Liver (tissue), 3 donors: Measurements from ENCODE around the gene RAC2.

Experiments used
- EGR1 ChIP-seq, 2 donors: IDR thresholded peaks; 2 replicates each; pipeline ENCODE4 v1.6.1; 2016 to 2018; ENCODE audit warnings: antibody characterized with exemption in 2 of 2, low read depth in 2 of 2
- GABPA ChIP-seq, 2 donors: IDR thresholded peaks in 1 of 2; conservative IDR thresholded peaks in 1 of 2; 2 replicates each; pipeline ENCODE4 v1.6.1; 2016; ENCODE audit warnings: antibody characterized with exemption in 2 of 2, mild to moderate bottlenecking in 1 of 2, moderate library complexity in 1 of 2
- HNF4A ChIP-seq, 2 donors: conservative IDR thresholded peaks; 2 replicates each; pipeline ENCODE4 v1.6.1; 2016; ENCODE audit warnings: antibody characterized with exemption in 2 of 2, mild to moderate bottlenecking in 2 of 2
- JUND ChIP-seq, 2 donors: IDR thresholded peaks; 2 replicates each; pipeline ENCODE4 v1.6.1; 2016; ENCODE audit warnings: antibody characterized with exemption in 2 of 2
- NR2F2 ChIP-seq: IDR thresholded peaks from 2 replicates; pipeline ENCODE4 v1.6.1; 2016; ENCODE audit warnings: antibody characterized with exemption
- RAD21 ChIP-seq, 2 donors: IDR thresholded peaks; 2 replicates each; pipeline ENCODE4 v1.6.1; 2016; ENCODE audit warnings: antibody characterized with exemption in 2 of 2, mild to moderate bottlenecking in 2 of 2
- SP1 ChIP-seq: IDR thresholded peaks from 2 replicates; pipeline ENCODE4 v1.6.1; 2018; ENCODE audit warnings: antibody characterized with exemption, mild to moderate bottlenecking
- TAF1 ChIP-seq: conservative IDR thresholded peaks from 2 replicates; pipeline ENCODE4 v1.6.1; 2016; ENCODE audit warnings: antibody characterized with exemption, mild to moderate bottlenecking
- YY1 ChIP-seq: IDR thresholded peaks from 2 replicates; pipeline ENCODE4 v1.6.1; 2016; ENCODE audit warnings: antibody characterized with exemption, mild to moderate bottlenecking
- TF ChIP-seq, protein P1 (sequence below): fragments of 150-350 bp; IDR thresholded peaks from 2 replicates; pipeline ENCODE4 v1.5.1; 2017; ENCODE audit warnings: improper control_type of control experiment, low read depth, low read length; ENCODE audit not compliant: missing input control
- TF ChIP-seq, protein P2 (sequence below): IDR thresholded peaks from 2 replicates; pipeline ENCODE4 v1.6.1; 2016; ENCODE audit warnings: antibody characterized with exemption
- TF ChIP-seq, protein P3 (sequence below): IDR thresholded peaks from 2 replicates; pipeline ENCODE4 v1.6.1; 2016; ENCODE audit warnings: antibody characterized with exemption, mild to moderate bottlenecking
- donor health status: healthy.
- donor health status: healthy.

DNA sequence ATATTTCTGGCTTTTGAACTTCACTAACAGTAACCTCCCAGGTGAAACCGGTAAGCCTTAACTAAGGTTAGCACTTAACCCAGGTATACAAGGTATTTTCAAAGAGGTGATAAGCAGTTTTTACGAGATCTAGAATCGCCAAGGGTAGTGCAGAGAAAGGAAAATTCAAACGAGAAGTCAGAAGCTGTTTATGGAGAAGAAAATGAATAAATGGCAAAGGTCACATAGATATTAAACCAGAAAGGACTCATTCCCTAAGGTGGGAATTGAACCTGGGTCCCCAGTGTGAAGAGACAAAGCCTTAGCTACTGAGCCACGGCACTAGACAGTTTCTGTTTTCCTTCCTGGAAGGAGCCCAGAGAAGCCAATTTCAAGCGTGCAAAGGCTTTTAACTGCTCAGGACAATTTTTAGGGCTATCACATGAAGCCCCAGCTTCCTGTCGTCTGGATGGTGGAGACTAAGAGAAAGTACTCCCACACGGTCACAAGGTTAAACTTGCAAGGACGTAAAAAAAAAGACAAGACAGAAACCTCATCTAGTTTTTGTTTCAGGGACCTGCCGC lies 50.4 kb downstream of the RAC2 start:
- TF ChIP-seq GABPA (IDR thresholded peaks at IDR 0.05 in 1 of 2, conservative IDR thresholded peaks at IDR 0.05 in 1 of 2) (no peak), TAF1 (no peak), HNF4A (conservative IDR thresholded peaks at IDR 0.05) (no peak), SP1 (peak; percentile 10), YY1 (peak; percentile 6), RAD21 (IDR thresholded peaks at IDR 0.05) (no peak), JUND (IDR thresholded peaks at IDR 0.05) (no peak), EGR1 (IDR thresholded peaks at IDR 0.05; ENCODE audit: low read depth in 2 of 2) (no peak), NR2F2 (peak; percentile 71)
- TF ChIP-seq, protein P1, sequence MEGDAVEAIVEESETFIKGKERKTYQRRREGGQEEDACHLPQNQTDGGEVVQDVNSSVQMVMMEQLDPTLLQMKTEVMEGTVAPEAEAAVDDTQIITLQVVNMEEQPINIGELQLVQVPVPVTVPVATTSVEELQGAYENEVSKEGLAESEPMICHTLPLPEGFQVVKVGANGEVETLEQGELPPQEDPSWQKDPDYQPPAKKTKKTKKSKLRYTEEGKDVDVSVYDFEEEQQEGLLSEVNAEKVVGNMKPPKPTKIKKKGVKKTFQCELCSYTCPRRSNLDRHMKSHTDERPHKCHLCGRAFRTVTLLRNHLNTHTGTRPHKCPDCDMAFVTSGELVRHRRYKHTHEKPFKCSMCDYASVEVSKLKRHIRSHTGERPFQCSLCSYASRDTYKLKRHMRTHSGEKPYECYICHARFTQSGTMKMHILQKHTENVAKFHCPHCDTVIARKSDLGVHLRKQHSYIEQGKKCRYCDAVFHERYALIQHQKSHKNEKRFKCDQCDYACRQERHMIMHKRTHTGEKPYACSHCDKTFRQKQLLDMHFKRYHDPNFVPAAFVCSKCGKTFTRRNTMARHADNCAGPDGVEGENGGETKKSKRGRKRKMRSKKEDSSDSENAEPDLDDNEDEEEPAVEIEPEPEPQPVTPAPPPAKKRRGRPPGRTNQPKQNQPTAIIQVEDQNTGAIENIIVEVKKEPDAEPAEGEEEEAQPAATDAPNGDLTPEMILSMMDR = no peak
- TF ChIP-seq, protein P2, sequence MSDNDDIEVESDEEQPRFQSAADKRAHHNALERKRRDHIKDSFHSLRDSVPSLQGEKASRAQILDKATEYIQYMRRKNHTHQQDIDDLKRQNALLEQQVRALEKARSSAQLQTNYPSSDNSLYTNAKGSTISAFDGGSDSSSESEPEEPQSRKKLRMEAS = no peak
- TF ChIP-seq, protein P3, sequence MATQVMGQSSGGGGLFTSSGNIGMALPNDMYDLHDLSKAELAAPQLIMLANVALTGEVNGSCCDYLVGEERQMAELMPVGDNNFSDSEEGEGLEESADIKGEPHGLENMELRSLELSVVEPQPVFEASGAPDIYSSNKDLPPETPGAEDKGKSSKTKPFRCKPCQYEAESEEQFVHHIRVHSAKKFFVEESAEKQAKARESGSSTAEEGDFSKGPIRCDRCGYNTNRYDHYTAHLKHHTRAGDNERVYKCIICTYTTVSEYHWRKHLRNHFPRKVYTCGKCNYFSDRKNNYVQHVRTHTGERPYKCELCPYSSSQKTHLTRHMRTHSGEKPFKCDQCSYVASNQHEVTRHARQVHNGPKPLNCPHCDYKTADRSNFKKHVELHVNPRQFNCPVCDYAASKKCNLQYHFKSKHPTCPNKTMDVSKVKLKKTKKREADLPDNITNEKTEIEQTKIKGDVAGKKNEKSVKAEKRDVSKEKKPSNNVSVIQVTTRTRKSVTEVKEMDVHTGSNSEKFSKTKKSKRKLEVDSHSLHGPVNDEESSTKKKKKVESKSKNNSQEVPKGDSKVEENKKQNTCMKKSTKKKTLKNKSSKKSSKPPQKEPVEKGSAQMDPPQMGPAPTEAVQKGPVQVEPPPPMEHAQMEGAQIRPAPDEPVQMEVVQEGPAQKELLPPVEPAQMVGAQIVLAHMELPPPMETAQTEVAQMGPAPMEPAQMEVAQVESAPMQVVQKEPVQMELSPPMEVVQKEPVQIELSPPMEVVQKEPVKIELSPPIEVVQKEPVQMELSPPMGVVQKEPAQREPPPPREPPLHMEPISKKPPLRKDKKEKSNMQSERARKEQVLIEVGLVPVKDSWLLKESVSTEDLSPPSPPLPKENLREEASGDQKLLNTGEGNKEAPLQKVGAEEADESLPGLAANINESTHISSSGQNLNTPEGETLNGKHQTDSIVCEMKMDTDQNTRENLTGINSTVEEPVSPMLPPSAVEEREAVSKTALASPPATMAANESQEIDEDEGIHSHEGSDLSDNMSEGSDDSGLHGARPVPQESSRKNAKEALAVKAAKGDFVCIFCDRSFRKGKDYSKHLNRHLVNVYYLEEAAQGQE = no peak
